HG02759 (cell line): ENCODE data around the gene QSOX2.

Experiments
- ATAC-seq: cut with Tn5 transposase; IDR thresholded peaks from one replicate; pipeline ENCODE4 v1.9.1; 2021; ENCODE audit warnings: mild to moderate bottlenecking, moderate library complexity; ENCODE audit not compliant: unreplicated experiment

Gene QSOX2

GRCh38 chr9:136178773-136179075 is 66.9 kb downstream of the QSOX2 start:
- no peak for ATAC-seq

- ATAC-seq = no peak
These were observed 67.4 kb downstream of the QSOX2 start for GRCh38 chr9:136178061-136178772.

GRCh38 chr9:136177224-136177623 is 68.4 kb downstream of the QSOX2 start:
- ATAC-seq = no peak

- no peak for ATAC-seq
These were observed 69.9 kb downstream of the QSOX2 start for GRCh38 chr9:136175616-136176197.

- ATAC-seq = no peak
These were observed 70.6 kb downstream of the QSOX2 start for GRCh38 chr9:136174779-136175615.

- ATAC-seq = no peak
These were observed 71.8 kb downstream of the QSOX2 start for GRCh38 chr9:136173648-136174290.

- no peak for ATAC-seq
These were observed 73.1 kb downstream of the QSOX2 start for GRCh38 chr9:136172412-136173079.

GRCh38 chr9:136171801-136172411 is 73.7 kb downstream of the QSOX2 start:
- ATAC-seq = no peak

GRCh38 chr9:136171009-136171800 is 74.4 kb downstream of the QSOX2 start:
- ATAC-seq = no peak

- no peak for ATAC-seq
These were observed 75.4 kb downstream of the QSOX2 start for GRCh38 chr9:136170006-136170901.

GRCh38 chr9:136169495-136169894 is 76.1 kb downstream of the QSOX2 start:
- ATAC-seq = no peak

GRCh38 chr9:136163248-136163850 is 82.3 kb downstream of the QSOX2 start:
- ATAC-seq = no peak

GRCh38 chr9:136160995-136161610 is 84.5 kb downstream of the QSOX2 start:
- ATAC-seq = no peak

- no peak for ATAC-seq
These were observed 85.2 kb downstream of the QSOX2 start for GRCh38 chr9:136160381-136160841.

- no peak for ATAC-seq
These were observed 85.8 kb downstream of the QSOX2 start for GRCh38 chr9:136159851-136160250.

GRCh38 chr9:136157477-136158265 is 87.9 kb downstream of the QSOX2 start:
- ATAC-seq = no peak
